GM21423 (cell line): ENCODE measurements around the gene CIRBP.

ENCODE experiments used
- ATAC-seq: cut with Tn5 transposase; IDR thresholded peaks from one replicate; pipeline ENCODE4 v1.9.1; 2021; ENCODE audit warnings: mild to moderate bottlenecking, moderate library complexity; ENCODE audit not compliant: unreplicated experiment

Gene CIRBP

GRCh38 chr19:1254530-1255185 is 14.5 kb upstream of the CIRBP start:
- no peak for ATAC-seq

GRCh38 chr19:1255186-1256161 is 13.7 kb upstream of the CIRBP start:
- no peak for ATAC-seq

- no peak for ATAC-seq
Observed at GRCh38 chr19:1256646-1257474, 12.3 kb upstream of the CIRBP start.

GRCh38 chr19:1257475-1258162 is 11.5 kb upstream of the CIRBP start:
- no peak for ATAC-seq

- no peak for ATAC-seq
Observed at GRCh38 chr19:1258163-1258492, 11.0 kb upstream of the CIRBP start.

- no peak for ATAC-seq
Observed at GRCh38 chr19:1258707-1259205, 10.4 kb upstream of the CIRBP start.

- peak; percentile 30 for ATAC-seq
Observed at GRCh38 chr19:1259206-1259875, 9.8 kb upstream of the CIRBP start.

GRCh38 chr19:1259876-1260748 is 9.0 kb upstream of the CIRBP start:
- peak; percentile 20 for ATAC-seq

GRCh38 chr19:1260749-1261537 is 8.2 kb upstream of the CIRBP start:
- ATAC-seq, result peak; percentile 51

- no peak for ATAC-seq
Observed at GRCh38 chr19:1261538-1261797, 7.7 kb upstream of the CIRBP start.

- ATAC-seq, result no peak
Observed at GRCh38 chr19:1261798-1262622, 7.1 kb upstream of the CIRBP start.

GRCh38 chr19:1262623-1263123 is 6.5 kb upstream of the CIRBP start:
- ATAC-seq, result no peak

GRCh38 chr19:1263188-1263587 is 5.9 kb upstream of the CIRBP start:
- no peak for ATAC-seq

GRCh38 chr19:1264801-1265614 is 4.1 kb upstream of the CIRBP start:
- no peak for ATAC-seq

- ATAC-seq, result no peak
Observed at GRCh38 chr19:1265615-1266128, 3.5 kb upstream of the CIRBP start.

- ATAC-seq, result peak; percentile 24
Observed at GRCh38 chr19:1266129-1266915, 2.8 kb upstream of the CIRBP start.
